ENCODE results near the gene LRFN2.

- TF ChIP-seq CTCF (IDR thresholded peaks at IDR 0.05) (no peak), POLR2A (IDR thresholded peaks at IDR 0.05) (no peak), POLR2AphosphoS5 (IDR thresholded peaks at IDR 0.05) (no peak)
Observed at GRCh38 chr6:40406175-40406574, 181.0 kb downstream of the LRFN2 start.

All from prostate gland (tissue), 2 donors.